HEK293 (cell line): ENCODE data around the gene ZFP36.

Experiments
- CTCF ChIA-PET: fragments of 350-600 bp; formaldehyde crosslinking; extraction: SDS; loops from one replicate; lab custom pipeline; 2021; ENCODE audit warnings: antibody characterized with exemption; lab: Yijun Ruan, JAX
- POLR2A ChIA-PET: fragments of 300-600 bp; formaldehyde crosslinking; extraction: SDS; loops from one replicate; lab custom pipeline; 2020; ENCODE audit warnings: antibody characterized with exemption, inconsistent platforms; lab: Yijun Ruan, JAX
- H3K27ac ChIP-seq: fragments of 200-500 bp; sonication (Bioruptor generic); 2 replicates; pipeline ENCODE4 v1.5.1; 2014; ENCODE audit warnings: low read depth, low read length, control low read depth, inconsistent platforms; ENCODE audit errors: extremely low read depth
- H3K36me3 ChIP-seq, 2 experiments: fragments of 200-500 bp in 1 of 2; sonication (Bioruptor generic) in 1 of 2; 1 replicate in 1 of 2; 2 replicates in 1 of 2; pipeline ENCODE4 v1.5.1; 2014 to 2017; ENCODE audit warnings: inconsistent platforms in 2 of 2, low read length in 2 of 2; ENCODE audit not compliant: control insufficient read depth in 2 of 2, insufficient read depth in 1 of 2
- H3K4me1 ChIP-seq: fragments of 200-500 bp; sonication (Bioruptor generic); 2 replicates; pipeline ENCODE4 v1.5.1; 2014; ENCODE audit warnings: mild to moderate bottlenecking, low read length, inconsistent platforms; ENCODE audit not compliant: control insufficient read depth, insufficient read depth
- H3K4me3 ChIP-seq: 2 replicates; pipeline ENCODE4 v1.5.1; 2011; ENCODE audit warnings: low read depth, mild to moderate bottlenecking, control low read depth, low read length, moderate library complexity
- H3K9me3 ChIP-seq: fragments of 200-500 bp; sonication (Bioruptor generic); 2 replicates; pipeline ENCODE4 v1.5.1; 2014; ENCODE audit warnings: low read depth, low read length, inconsistent platforms; ENCODE audit not compliant: control insufficient read depth, insufficient read depth
- FEZF1 ChIP-seq: fragments of 450-650 bp; formaldehyde crosslinking; IDR thresholded peaks from 2 replicates; pipeline ENCODE4 v1.5.1; 2016; ENCODE audit warnings: missing biosample characterization, missing genetic modification characterization
- GLIS2 ChIP-seq: fragments of 450-650 bp; formaldehyde crosslinking; IDR thresholded peaks from 2 replicates; pipeline ENCODE4 v1.5.1; 2016; ENCODE audit warnings: missing biosample characterization, missing genetic modification characterization
- SCRT2 ChIP-seq: fragments of 450-650 bp; formaldehyde crosslinking; IDR thresholded peaks from 2 replicates; pipeline ENCODE4 v1.5.1; 2016; ENCODE audit warnings: missing biosample characterization, missing genetic modification characterization
- SP2 ChIP-seq: fragments of 450-650 bp; formaldehyde crosslinking; IDR thresholded peaks from 2 replicates; pipeline ENCODE4 v1.5.1; 2016; ENCODE audit warnings: missing biosample characterization, missing genetic modification characterization
- WT1 ChIP-seq: fragments of 450-650 bp; formaldehyde crosslinking; IDR thresholded peaks from 2 replicates; pipeline ENCODE4 v1.5.1; 2016; ENCODE audit warnings: missing biosample characterization, missing genetic modification characterization
- ZBTB1 ChIP-seq: fragments of 450-650 bp; formaldehyde crosslinking; IDR thresholded peaks from 2 replicates; pipeline ENCODE4 v1.5.1; 2016; ENCODE audit warnings: missing biosample characterization, missing genetic modification characterization
- ZBTB17 ChIP-seq: fragments of 450-650 bp; formaldehyde crosslinking; IDR thresholded peaks from 2 replicates; pipeline ENCODE4 v1.5.1; 2016; ENCODE audit warnings: missing biosample characterization, missing genetic modification characterization
- ZFP69B ChIP-seq: fragments of 450-650 bp; formaldehyde crosslinking; IDR thresholded peaks from 2 replicates; pipeline ENCODE4 v1.5.1; 2016; ENCODE audit warnings: missing biosample characterization, missing genetic modification characterization
- ZIC2 ChIP-seq: fragments of 450-650 bp; formaldehyde crosslinking; IDR thresholded peaks from 2 replicates; pipeline ENCODE4 v1.5.1; 2016; ENCODE audit warnings: missing biosample characterization, missing genetic modification characterization
- ZNF121 ChIP-seq: fragments of 450-650 bp; formaldehyde crosslinking; IDR thresholded peaks from 2 replicates; pipeline ENCODE4 v1.5.1; 2016; ENCODE audit warnings: missing biosample characterization, missing genetic modification characterization
- ZNF416 ChIP-seq: fragments of 450-650 bp; formaldehyde crosslinking; IDR thresholded peaks from 2 replicates; pipeline ENCODE4 v1.5.1; 2016; ENCODE audit warnings: missing biosample characterization, missing genetic modification characterization
- ZNF624 ChIP-seq: fragments of 450-650 bp; formaldehyde crosslinking; IDR thresholded peaks from 2 replicates; pipeline ENCODE4 v1.5.1; 2017; ENCODE audit warnings: missing biosample characterization, missing genetic modification characterization
- TF ChIP-seq, protein P1 (sequence below): fragments of 450-650 bp; formaldehyde crosslinking; IDR thresholded peaks from 2 replicates; pipeline ENCODE4 v1.5.1; 2016; ENCODE audit warnings: missing biosample characterization, missing genetic modification characterization
- TF ChIP-seq, protein P2 (sequence below): fragments of 450-650 bp; formaldehyde crosslinking; IDR thresholded peaks from 2 replicates; pipeline ENCODE4 v1.5.1; 2017; ENCODE audit warnings: missing biosample characterization, missing genetic modification characterization
- TF ChIP-seq, protein P3 (sequence below): fragments of 450-650 bp; formaldehyde crosslinking; IDR thresholded peaks from 2 replicates; pipeline ENCODE4 v1.5.1; 2016; ENCODE audit warnings: missing biosample characterization, missing genetic modification characterization
- TF ChIP-seq, protein P4 (sequence below): fragments of 450-650 bp; formaldehyde crosslinking; IDR thresholded peaks from 2 replicates; pipeline ENCODE4 v1.5.1; 2016; ENCODE audit warnings: missing biosample characterization, missing genetic modification characterization
- TF ChIP-seq, protein P5 (sequence below): fragments of 450-650 bp; formaldehyde crosslinking; IDR thresholded peaks from 2 replicates; pipeline ENCODE4 v1.5.1; 2016; ENCODE audit warnings: missing biosample characterization, missing genetic modification characterization
- TF ChIP-seq, protein P6 (sequence below): fragments of 450-650 bp; formaldehyde crosslinking; IDR thresholded peaks from 2 replicates; pipeline ENCODE4 v1.5.1; 2016; ENCODE audit warnings: missing biosample characterization, missing genetic modification characterization

The ZFP36 gene

DNA sequence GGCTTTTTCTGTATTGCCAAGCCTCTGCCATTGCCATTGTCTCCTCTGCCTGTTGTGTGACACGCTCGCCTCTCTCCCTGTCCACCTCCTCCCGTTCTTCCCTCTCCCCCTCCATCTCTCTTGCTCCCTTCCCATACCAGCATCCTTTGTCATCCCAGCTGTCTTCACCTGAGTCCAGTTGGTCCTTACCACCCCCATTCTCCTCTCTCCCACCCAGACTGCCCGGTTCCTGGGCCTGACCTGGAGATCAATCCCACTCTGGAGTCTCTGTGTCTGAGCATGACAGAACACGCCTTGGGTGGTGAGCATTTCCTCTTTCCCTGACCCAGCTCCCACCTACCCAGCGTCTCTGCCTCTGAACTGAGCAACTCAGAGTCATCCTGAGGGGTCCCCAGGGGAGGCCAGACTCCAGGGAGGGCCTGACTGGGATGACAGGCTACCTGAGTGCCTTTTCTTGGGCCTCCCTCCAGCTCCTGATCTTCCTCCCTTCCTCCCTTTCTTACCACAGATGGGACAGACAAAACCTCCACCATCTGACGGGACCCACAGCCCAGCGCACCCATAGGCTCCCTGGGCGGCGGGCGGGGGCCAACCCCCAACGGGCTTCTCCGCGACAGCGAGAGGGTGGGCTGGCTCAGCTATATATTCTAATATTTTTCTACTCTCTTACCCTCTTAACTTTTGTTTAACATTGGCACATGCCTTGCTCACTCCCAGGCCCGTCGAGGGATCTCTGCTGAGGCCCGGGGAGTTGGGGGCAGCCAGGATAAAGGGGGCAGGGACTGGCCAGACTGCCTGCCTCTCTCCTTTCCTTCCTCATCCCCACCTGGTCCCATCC is 23.4 kb upstream of the ZFP36 start (continued):
- TF ChIP-seq ZNF624 (tag by site-specific recombination) (no peak), ZNF121 (tag by site-specific recombination) (no peak), ZIC2 (no peak), ZFP69B (tag by site-specific recombination) (no peak), ZNF416 (tag by site-specific recombination) (no peak), FEZF1 (no peak), ZBTB17 (tag by site-specific recombination) (peak; percentile 48)
- TF ChIP-seq, protein P1, sequence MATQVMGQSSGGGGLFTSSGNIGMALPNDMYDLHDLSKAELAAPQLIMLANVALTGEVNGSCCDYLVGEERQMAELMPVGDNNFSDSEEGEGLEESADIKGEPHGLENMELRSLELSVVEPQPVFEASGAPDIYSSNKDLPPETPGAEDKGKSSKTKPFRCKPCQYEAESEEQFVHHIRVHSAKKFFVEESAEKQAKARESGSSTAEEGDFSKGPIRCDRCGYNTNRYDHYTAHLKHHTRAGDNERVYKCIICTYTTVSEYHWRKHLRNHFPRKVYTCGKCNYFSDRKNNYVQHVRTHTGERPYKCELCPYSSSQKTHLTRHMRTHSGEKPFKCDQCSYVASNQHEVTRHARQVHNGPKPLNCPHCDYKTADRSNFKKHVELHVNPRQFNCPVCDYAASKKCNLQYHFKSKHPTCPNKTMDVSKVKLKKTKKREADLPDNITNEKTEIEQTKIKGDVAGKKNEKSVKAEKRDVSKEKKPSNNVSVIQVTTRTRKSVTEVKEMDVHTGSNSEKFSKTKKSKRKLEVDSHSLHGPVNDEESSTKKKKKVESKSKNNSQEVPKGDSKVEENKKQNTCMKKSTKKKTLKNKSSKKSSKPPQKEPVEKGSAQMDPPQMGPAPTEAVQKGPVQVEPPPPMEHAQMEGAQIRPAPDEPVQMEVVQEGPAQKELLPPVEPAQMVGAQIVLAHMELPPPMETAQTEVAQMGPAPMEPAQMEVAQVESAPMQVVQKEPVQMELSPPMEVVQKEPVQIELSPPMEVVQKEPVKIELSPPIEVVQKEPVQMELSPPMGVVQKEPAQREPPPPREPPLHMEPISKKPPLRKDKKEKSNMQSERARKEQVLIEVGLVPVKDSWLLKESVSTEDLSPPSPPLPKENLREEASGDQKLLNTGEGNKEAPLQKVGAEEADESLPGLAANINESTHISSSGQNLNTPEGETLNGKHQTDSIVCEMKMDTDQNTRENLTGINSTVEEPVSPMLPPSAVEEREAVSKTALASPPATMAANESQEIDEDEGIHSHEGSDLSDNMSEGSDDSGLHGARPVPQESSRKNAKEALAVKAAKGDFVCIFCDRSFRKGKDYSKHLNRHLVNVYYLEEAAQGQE (tag by site-specific recombination): no peak
- TF ChIP-seq, all 188 proteins: peak for 6

DNA sequence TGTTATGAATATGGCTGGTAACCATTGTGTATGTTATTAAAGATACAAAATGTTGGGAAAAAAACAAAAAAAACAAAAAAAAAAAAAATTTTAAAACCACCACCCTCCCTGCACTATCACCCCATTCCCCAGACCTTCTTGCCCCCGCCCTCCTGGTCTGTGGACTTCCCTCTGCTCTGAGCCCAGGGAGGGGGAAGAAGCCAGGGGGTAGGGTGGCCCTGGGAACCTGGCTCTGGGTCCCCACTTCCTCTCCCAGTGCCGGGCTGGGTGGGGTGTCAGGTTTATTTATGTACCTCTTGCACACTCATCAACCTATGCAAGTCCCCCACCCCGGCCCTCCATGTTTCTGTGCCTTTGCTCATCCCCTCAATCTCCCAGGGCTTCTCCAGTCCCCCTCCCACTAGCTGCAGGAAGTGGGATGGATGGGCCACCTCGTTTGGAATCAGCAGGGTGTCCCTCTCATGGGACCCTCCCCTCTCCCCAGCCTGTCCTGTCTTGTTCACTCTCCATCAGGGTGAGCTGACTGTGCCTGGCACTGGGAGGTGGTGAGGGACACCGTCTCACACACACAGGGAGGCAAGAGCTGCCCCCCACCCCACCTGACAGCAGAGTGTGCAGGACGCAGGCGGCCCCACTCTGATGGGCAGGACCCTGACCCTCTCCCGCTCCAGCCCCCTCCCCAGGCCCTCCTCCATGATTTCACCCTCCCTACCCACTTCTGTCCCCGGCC is 21.6 kb upstream of the ZFP36 start:
- POLR2A ChIA-PET: interaction anchor here (0.6 to 2.1 kb wide), 6 partner anchors 9 to 180 kb away, joined by 3 to 9 read pairs (median 5); partner anchors contain the start of genes EID2B, RPS16 and ZFP36
- peaks cover 96 to 97% of the 10 kb centered on the region in 2 experiments for H3K36me3 ChIP-seq
- CTCF ChIA-PET: interaction anchor here (0.8 to 1.0 kb wide), 2 partner anchors 13 to 342 kb away, joined by 3 read pairs; no protein-coding TSS in a partner anchor
- H3K4me1 ChIP-seq: peaks cover 14% of the 10 kb centered on the region
- H3K9me3 ChIP-seq: no peaks in the 10 kb centered on the region
- H3K27ac ChIP-seq: peak overlapping the region; percentile 11
- H3K4me3 ChIP-seq: no peak overlapping the region
- TF ChIP-seq SCRT2 (tag by site-specific recombination) (no peak), ZBTB1 (tag by site-specific recombination) (no peak), WT1 (peak; percentile 75), GLIS2 (tag by site-specific recombination) (peak; percentile 71), SP2 (peak; percentile 28; the same call in 1 of the 2 replicates)
- TF ChIP-seq, protein P2, sequence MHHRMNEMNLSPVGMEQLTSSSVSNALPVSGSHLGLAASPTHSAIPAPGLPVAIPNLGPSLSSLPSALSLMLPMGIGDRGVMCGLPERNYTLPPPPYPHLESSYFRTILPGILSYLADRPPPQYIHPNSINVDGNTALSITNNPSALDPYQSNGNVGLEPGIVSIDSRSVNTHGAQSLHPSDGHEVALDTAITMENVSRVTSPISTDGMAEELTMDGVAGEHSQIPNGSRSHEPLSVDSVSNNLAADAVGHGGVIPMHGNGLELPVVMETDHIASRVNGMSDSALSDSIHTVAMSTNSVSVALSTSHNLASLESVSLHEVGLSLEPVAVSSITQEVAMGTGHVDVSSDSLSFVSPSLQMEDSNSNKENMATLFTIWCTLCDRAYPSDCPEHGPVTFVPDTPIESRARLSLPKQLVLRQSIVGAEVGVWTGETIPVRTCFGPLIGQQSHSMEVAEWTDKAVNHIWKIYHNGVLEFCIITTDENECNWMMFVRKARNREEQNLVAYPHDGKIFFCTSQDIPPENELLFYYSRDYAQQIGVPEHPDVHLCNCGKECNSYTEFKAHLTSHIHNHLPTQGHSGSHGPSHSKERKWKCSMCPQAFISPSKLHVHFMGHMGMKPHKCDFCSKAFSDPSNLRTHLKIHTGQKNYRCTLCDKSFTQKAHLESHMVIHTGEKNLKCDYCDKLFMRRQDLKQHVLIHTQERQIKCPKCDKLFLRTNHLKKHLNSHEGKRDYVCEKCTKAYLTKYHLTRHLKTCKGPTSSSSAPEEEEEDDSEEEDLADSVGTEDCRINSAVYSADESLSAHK (tag by site-specific recombination): no peak
- TF ChIP-seq, protein P3, sequence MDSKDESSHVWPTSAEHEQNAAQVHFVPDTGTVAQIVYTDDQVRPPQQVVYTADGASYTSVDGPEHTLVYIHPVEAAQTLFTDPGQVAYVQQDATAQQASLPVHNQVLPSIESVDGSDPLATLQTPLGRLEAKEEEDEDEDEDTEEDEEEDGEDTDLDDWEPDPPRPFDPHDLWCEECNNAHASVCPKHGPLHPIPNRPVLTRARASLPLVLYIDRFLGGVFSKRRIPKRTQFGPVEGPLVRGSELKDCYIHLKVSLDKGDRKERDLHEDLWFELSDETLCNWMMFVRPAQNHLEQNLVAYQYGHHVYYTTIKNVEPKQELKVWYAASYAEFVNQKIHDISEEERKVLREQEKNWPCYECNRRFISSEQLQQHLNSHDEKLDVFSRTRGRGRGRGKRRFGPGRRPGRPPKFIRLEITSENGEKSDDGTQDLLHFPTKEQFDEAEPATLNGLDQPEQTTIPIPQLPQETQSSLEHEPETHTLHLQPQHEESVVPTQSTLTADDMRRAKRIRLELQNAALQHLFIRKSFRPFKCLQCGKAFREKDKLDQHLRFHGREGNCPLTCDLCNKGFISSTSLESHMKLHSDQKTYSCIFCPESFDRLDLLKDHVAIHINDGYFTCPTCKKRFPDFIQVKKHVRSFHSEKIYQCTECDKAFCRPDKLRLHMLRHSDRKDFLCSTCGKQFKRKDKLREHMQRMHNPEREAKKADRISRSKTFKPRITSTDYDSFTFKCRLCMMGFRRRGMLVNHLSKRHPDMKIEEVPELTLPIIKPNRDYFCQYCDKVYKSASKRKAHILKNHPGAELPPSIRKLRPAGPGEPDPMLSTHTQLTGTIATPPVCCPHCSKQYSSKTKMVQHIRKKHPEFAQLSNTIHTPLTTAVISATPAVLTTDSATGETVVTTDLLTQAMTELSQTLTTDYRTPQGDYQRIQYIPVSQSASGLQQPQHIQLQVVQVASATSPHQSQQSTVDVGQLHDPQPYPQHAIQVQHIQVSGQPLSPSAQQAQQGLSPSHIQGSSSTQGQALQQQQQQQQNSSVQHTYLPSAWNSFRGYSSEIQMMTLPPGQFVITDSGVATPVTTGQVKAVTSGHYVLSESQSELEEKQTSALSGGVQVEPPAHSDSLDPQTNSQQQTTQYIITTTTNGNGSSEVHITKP (tag by site-specific recombination): peak; percentile 17; the same call in 1 of the 2 replicates
- TF ChIP-seq, protein P4, sequence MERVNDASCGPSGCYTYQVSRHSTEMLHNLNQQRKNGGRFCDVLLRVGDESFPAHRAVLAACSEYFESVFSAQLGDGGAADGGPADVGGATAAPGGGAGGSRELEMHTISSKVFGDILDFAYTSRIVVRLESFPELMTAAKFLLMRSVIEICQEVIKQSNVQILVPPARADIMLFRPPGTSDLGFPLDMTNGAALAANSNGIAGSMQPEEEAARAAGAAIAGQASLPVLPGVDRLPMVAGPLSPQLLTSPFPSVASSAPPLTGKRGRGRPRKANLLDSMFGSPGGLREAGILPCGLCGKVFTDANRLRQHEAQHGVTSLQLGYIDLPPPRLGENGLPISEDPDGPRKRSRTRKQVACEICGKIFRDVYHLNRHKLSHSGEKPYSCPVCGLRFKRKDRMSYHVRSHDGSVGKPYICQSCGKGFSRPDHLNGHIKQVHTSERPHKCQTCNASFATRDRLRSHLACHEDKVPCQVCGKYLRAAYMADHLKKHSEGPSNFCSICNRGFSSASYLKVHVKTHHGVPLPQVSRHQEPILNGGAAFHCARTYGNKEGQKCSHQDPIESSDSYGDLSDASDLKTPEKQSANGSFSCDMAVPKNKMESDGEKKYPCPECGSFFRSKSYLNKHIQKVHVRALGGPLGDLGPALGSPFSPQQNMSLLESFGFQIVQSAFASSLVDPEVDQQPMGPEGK (tag by site-specific recombination): peak; percentile 33
- TF ChIP-seq, protein P5, sequence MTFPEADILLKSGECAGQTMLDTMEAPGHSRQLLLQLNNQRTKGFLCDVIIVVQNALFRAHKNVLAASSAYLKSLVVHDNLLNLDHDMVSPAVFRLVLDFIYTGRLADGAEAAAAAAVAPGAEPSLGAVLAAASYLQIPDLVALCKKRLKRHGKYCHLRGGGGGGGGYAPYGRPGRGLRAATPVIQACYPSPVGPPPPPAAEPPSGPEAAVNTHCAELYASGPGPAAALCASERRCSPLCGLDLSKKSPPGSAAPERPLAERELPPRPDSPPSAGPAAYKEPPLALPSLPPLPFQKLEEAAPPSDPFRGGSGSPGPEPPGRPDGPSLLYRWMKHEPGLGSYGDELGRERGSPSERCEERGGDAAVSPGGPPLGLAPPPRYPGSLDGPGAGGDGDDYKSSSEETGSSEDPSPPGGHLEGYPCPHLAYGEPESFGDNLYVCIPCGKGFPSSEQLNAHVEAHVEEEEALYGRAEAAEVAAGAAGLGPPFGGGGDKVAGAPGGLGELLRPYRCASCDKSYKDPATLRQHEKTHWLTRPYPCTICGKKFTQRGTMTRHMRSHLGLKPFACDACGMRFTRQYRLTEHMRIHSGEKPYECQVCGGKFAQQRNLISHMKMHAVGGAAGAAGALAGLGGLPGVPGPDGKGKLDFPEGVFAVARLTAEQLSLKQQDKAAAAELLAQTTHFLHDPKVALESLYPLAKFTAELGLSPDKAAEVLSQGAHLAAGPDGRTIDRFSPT (tag by site-specific recombination): peak; percentile 16; the same call in 1 of the 2 replicates
- TF ChIP-seq, protein P6, sequence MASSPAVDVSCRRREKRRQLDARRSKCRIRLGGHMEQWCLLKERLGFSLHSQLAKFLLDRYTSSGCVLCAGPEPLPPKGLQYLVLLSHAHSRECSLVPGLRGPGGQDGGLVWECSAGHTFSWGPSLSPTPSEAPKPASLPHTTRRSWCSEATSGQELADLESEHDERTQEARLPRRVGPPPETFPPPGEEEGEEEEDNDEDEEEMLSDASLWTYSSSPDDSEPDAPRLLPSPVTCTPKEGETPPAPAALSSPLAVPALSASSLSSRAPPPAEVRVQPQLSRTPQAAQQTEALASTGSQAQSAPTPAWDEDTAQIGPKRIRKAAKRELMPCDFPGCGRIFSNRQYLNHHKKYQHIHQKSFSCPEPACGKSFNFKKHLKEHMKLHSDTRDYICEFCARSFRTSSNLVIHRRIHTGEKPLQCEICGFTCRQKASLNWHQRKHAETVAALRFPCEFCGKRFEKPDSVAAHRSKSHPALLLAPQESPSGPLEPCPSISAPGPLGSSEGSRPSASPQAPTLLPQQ (tag by site-specific recombination): peak; percentile 41; the same call in 1 of the 2 replicates
